CD14-positive monocyte (primary cell): ENCODE data around the gene ATP1B3. TPM values are rescaled to one million over a fixed set of nuclear protein-coding genes. Genes with fewer than 3 reads are reported as not detected.

Experiments
- DNase-seq, 3 donors: peaks; one replicate each; pipeline ENCODE4 v3.0.0-alpha.2; 2011 to 2022
- H2AFZ ChIP-seq: 2 replicates; pipeline ENCODE4 v1.6.0; 2012; ENCODE audit warnings: mild to moderate bottlenecking, low read depth, low read length, inconsistent platforms; ENCODE audit not compliant: insufficient read depth, poor library complexity, severe bottlenecking
- H3K27ac ChIP-seq, 2 donors: 1 replicate in 1 of 2; 2 replicates in 1 of 2; pipeline ENCODE4 v1.5.1; 2012 to 2013; ENCODE audit warnings: low read length in 2 of 2, control low read depth in 1 of 2, inconsistent platforms in 1 of 2, low read depth in 1 of 2, mild to moderate bottlenecking in 1 of 2
- H3K27me3 ChIP-seq, 2 donors: one replicate each; pipeline versions ENCODE4 v1.6.0 to v1.6.1; 2011 to 2013; ENCODE audit warnings: low read length in 2 of 2; ENCODE audit not compliant: control insufficient read depth in 2 of 2, insufficient read depth in 2 of 2
- H3K36me3 ChIP-seq, 2 donors: replicated peaks in 1 of 2; 1 replicate in 1 of 2; 2 replicates in 1 of 2; pipeline versions ENCODE4 v1.5.1 to v1.6.1; 2012 to 2013; ENCODE audit warnings: low read length in 2 of 2, control low read depth in 1 of 2, inconsistent platforms in 1 of 2, mild to moderate bottlenecking in 1 of 2; ENCODE audit not compliant: insufficient read depth in 2 of 2, control insufficient read depth in 1 of 2
- H3K4me1 ChIP-seq, 2 donors: 1 replicate in 1 of 2; 2 replicates in 1 of 2; pipeline versions ENCODE4 v1.5.1 to v1.6.1; 2012 to 2013; ENCODE audit warnings: low read length in 2 of 2, control low read depth in 1 of 2, inconsistent platforms in 1 of 2, mild to moderate bottlenecking in 1 of 2, moderate library complexity in 1 of 2; ENCODE audit not compliant: insufficient read depth in 2 of 2, control insufficient read depth in 1 of 2
- H3K4me2 ChIP-seq: replicated peaks from 2 replicates; pipeline ENCODE3; 2012; ENCODE audit warnings: low read length, moderate library complexity, mild to moderate bottlenecking; ENCODE audit not compliant: poor library complexity, severe bottlenecking; ENCODE audit errors: extremely low read depth
- H3K4me3 ChIP-seq, 3 experiments: fragments of 200-600 bp in 1 of 3; sonication (generic) in 1 of 3; replicated peaks in 1 of 3; 1 replicate in 2 of 3; 2 replicates in 1 of 3; pipeline ENCODE4 v1.5.1; 2011 to 2013; ENCODE audit warnings: low read length in 3 of 3, mild to moderate bottlenecking in 3 of 3, control low read depth in 2 of 3, low read depth in 2 of 3, inconsistent platforms in 1 of 3, moderate library complexity in 1 of 3
- H3K79me2 ChIP-seq: 2 replicates; pipeline ENCODE4 v1.6.0; 2012; ENCODE audit warnings: mild to moderate bottlenecking, control low read depth, inconsistent platforms, low read length, moderate library complexity; ENCODE audit not compliant: insufficient read depth
- H3K9ac ChIP-seq: 2 replicates; pipeline ENCODE4 v1.6.0; 2017; ENCODE audit warnings: low read length, mild to moderate bottlenecking; ENCODE audit not compliant: insufficient read depth, poor library complexity, severe bottlenecking
- H3K9me3 ChIP-seq, 2 donors: replicated peaks in 1 of 2; 1 replicate in 1 of 2; 2 replicates in 1 of 2; pipeline versions ENCODE4 v1.5.1 to v1.6.1; 2012 to 2013; ENCODE audit warnings: low read length in 2 of 2, control low read depth in 1 of 2; ENCODE audit not compliant: control insufficient read depth in 1 of 2, insufficient read depth in 1 of 2
- H4K20me1 ChIP-seq: 2 replicates; pipeline ENCODE4 v1.6.0; 2012; ENCODE audit warnings: mild to moderate bottlenecking, low read length, control low read depth, moderate library complexity; ENCODE audit not compliant: insufficient read depth
- H3K27ac Mint-ChIP-seq, 7 donors: one replicate each; pipeline ENCODE4 v1.8.0; 2020; ENCODE audit warnings: mild to moderate bottlenecking in 7 of 7, mixed read lengths in 7 of 7, moderate library complexity in 6 of 7, inconsistent platforms in 2 of 7
- H3K27me3 Mint-ChIP-seq, 3 donors: one replicate each; pipeline ENCODE4 v1.8.0; 2021 to 2022; ENCODE audit warnings: low read depth in 3 of 3, mild to moderate bottlenecking in 3 of 3, mixed read lengths in 3 of 3, moderate library complexity in 3 of 3, inconsistent platforms in 1 of 3
- H3K36me3 Mint-ChIP-seq, 2 donors: one replicate each; pipeline ENCODE4 v1.8.0; 2020; ENCODE audit warnings: mixed read lengths in 2 of 2, inconsistent platforms in 1 of 2, mild to moderate bottlenecking in 1 of 2
- H3K4me1 Mint-ChIP-seq: one replicate; pipeline ENCODE4 v1.8.0; 2020; ENCODE audit warnings: mild to moderate bottlenecking, mixed read lengths
- H3K4me3 Mint-ChIP-seq, 2 donors: one replicate each; pipeline ENCODE4 v1.8.0; 2020; ENCODE audit warnings: mild to moderate bottlenecking in 2 of 2, mixed read lengths in 2 of 2, moderate library complexity in 1 of 2
- H3K9me3 Mint-ChIP-seq, 7 donors: one replicate each; pipeline ENCODE4 v1.8.0; 2020 to 2022; ENCODE audit warnings: mixed read lengths in 7 of 7, mild to moderate bottlenecking in 6 of 7, moderate library complexity in 6 of 7, inconsistent platforms in 2 of 7
- CTCF ChIP-seq: fragments of 200-600 bp; IDR thresholded peaks from one replicate; pipeline ENCODE4 v1.8.0; 2022; ENCODE audit warnings: antibody characterized with exemption, mild to moderate bottlenecking
- WGBS: methylation state at CpG from one replicate; pipeline ENCODE4 v1.1.5; 2013; ENCODE audit warnings: missing lambda C conversion rate; ENCODE audit not compliant: insufficient coverage; 5-methylcytosine and 5-hydroxymethylcytosine counted together
- intact Hi-C, 2 donors: fragments of 100-400 bp; cut with micrococcal nuclease; formaldehyde crosslinking; loops; one replicate each; pipeline versions ENCODE4 v1.15.0 to v1.15.1; 2023
- polyA plus RNA-seq, 3 donors: library from polyadenylated mRNA; depleted of rRNA in 1 of 3; unstranded in 2 of 3; stranded (reverse) in 1 of 3; fragments of 300-500 nt in 2 of 3; fragments of >200 nt in 1 of 3; fragmentation: Illumina TruSeq in 2 of 3; gene quantifications; 1 replicate in 2 of 3; 2 replicates in 1 of 3; pipeline ENCODE4 v1.2.3, GENCODE V29; 2012 to 2021

Gene ATP1B3
- polyA plus RNA-seq, 3 donors: 90.6 to 208 (median 177) TPM

GRCh38 chr3:141839389-141839788 is 37.1 kb upstream of the ATP1B3 start:
- DNase-seq: no peak
- no peak overlapping the region for H3K4me3 Mint-ChIP-seq
- H3K4me3 ChIP-seq: no peak overlapping the region
- H3K79me2 ChIP-seq: no peaks in the 10 kb centered on the region
- H3K27me3 Mint-ChIP-seq: peaks cover under 1 to 5% (median 1%) of the 10 kb centered on the region in 3 donors
- intact Hi-C loops: no loop called here
- no peak overlapping the region for H3K4me2 ChIP-seq
- no peaks in the 10 kb centered on the region for H3K36me3 ChIP-seq
- peaks cover 0 to 5% (median 3%) of the 10 kb centered on the region in 7 donors for H3K9me3 Mint-ChIP-seq
- no peaks in the 10 kb centered on the region for H3K9me3 ChIP-seq
- H3K4me1 Mint-ChIP-seq: no peaks in the 10 kb centered on the region
- H3K27ac ChIP-seq: no peak overlapping the region
- H3K27ac Mint-ChIP-seq: peak overlapping the region in 1 of 7 donors; percentile 65
- H3K36me3 Mint-ChIP-seq: no peaks in the 10 kb centered on the region
- no peaks in the 10 kb centered on the region for H3K27me3 ChIP-seq
- no peaks in the 10 kb centered on the region for H3K4me1 ChIP-seq
- H2AFZ ChIP-seq: no peak overlapping the region
- no peak overlapping the region for H3K9ac ChIP-seq
- H4K20me1 ChIP-seq: no peaks in the 10 kb centered on the region
- TF ChIP-seq CTCF: no peak

GRCh38 chr3:141840737-141841544 is 35.5 kb upstream of the ATP1B3 start:
- H3K79me2 ChIP-seq: no peaks in the 10 kb centered on the region
- no peak overlapping the region for H3K9ac ChIP-seq
- no peak overlapping the region for H3K27ac ChIP-seq
- peaks cover 0 to 2% (median 0%) of the 10 kb centered on the region in 7 donors for H3K9me3 Mint-ChIP-seq
- H4K20me1 ChIP-seq: no peaks in the 10 kb centered on the region
- H3K4me1 Mint-ChIP-seq: no peaks in the 10 kb centered on the region
- DNase-seq: no peak
- H3K4me3 ChIP-seq: no peak overlapping the region
- H3K27me3 ChIP-seq: no peaks in the 10 kb centered on the region
- no peaks in the 10 kb centered on the region for H3K4me1 ChIP-seq
- no peak for TF ChIP-seq CTCF
- H3K4me3 Mint-ChIP-seq: no peak overlapping the region
- intact Hi-C loops: no loop called here
- H3K36me3 Mint-ChIP-seq: no peaks in the 10 kb centered on the region
- peaks cover 1 to 4% (median 2%) of the 10 kb centered on the region in 3 donors for H3K27me3 Mint-ChIP-seq
- no peaks in the 10 kb centered on the region for H3K9me3 ChIP-seq
- no peaks in the 10 kb centered on the region for H3K36me3 ChIP-seq
- no peak overlapping the region for H3K4me2 ChIP-seq
- H2AFZ ChIP-seq: peak overlapping the region; percentile 15
- H3K27ac Mint-ChIP-seq: no peak overlapping the region
- 100% methylated on average over 1 of the region's 6 CpGs for WGBS
